AG09309 (cell line): ENCODE measurements around the gene TMEM147.

Experiments used
- DNase-seq: peaks from one replicate; pipeline ENCODE4 v3.0.0-alpha.2; 2010; ENCODE audit warnings: low read depth
- H3K4me3 ChIP-seq: 2 replicates; pipeline ENCODE4 v1.5.1; 2011; ENCODE audit warnings: mild to moderate bottlenecking, low read depth, low read length, moderate library complexity; ENCODE audit not compliant: control insufficient read depth
- TF ChIP-seq, protein P1 (sequence below): IDR thresholded peaks from 2 replicates; pipeline ENCODE4 v1.5.1; 2011; ENCODE audit warnings: mild to moderate bottlenecking, low read depth, low read length, inconsistent platforms; ENCODE audit not compliant: insufficient read depth, control insufficient read depth; ENCODE audit errors: missing control alignments

TMEM147 gene

DNA sequence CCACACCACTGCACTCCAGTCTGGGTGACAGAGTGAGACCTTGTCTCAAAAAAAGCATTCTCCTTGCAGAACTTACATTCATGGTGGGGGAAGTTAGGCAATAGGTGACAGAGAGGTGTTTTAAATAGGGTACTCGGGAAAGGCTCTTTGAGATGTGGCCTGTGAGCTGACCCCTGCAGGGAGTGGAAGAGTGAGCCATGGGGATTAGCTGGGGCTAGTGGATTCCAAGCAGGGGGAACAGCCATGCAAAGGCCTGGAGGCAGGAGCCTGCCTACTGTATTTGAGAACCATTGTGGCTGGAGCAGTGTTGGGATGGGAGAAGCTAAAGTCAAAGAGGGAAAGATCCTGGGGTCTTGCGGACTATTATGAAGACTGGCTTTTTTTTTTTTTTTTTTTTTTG lies 28.1 kb upstream of the TMEM147 start:
- no peak for DNase-seq
- TF ChIP-seq, protein P1, sequence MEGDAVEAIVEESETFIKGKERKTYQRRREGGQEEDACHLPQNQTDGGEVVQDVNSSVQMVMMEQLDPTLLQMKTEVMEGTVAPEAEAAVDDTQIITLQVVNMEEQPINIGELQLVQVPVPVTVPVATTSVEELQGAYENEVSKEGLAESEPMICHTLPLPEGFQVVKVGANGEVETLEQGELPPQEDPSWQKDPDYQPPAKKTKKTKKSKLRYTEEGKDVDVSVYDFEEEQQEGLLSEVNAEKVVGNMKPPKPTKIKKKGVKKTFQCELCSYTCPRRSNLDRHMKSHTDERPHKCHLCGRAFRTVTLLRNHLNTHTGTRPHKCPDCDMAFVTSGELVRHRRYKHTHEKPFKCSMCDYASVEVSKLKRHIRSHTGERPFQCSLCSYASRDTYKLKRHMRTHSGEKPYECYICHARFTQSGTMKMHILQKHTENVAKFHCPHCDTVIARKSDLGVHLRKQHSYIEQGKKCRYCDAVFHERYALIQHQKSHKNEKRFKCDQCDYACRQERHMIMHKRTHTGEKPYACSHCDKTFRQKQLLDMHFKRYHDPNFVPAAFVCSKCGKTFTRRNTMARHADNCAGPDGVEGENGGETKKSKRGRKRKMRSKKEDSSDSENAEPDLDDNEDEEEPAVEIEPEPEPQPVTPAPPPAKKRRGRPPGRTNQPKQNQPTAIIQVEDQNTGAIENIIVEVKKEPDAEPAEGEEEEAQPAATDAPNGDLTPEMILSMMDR = no peak
- no peak overlapping the region for H3K4me3 ChIP-seq

DNA sequence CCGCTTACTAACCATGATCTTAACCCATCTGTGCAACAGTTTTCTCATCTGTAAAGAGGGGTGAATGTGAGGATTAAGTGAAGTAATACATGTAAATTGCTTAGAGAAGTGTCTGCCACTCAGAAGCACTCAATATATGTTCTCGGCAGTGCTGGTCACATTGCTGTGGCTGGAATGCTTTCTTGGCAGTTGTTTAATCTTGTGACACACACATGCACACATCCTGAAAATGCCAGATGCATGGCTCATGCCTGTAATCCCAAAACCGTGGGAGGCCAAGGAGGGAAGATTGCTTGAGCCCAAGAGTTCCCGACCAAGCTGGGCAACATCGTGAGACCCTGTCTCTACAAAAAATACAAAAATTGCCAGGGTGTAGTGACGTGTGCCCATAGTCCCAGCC lies 27.1 kb upstream of the TMEM147 start:
- DNase-seq = peak; percentile 84
- no peak overlapping the region for H3K4me3 ChIP-seq
- TF ChIP-seq, protein P1 = no peak

DNA sequence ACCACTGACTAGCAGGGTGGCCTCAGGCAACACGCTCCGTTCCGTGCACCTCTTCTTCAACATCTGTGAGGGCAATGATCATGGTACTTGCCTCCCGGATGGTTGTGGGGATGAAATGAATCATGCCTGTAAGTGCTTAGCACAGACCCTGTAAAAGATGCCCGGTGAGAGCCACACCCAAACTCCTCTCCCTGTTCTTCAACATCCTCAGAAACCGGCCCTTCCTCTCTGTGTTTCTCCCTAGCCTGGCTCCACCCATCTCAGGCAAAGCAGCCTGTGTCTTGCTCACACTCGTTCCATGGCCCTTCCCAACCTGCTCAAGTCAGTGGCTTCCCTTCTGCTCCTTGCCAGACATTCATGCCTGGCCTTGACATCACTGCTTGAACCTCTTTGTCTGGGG lies 26.1 kb upstream of the TMEM147 start:
- no peak overlapping the region for H3K4me3 ChIP-seq
- peak; percentile 28 for DNase-seq
- TF ChIP-seq, protein P1 = no peak

DNA sequence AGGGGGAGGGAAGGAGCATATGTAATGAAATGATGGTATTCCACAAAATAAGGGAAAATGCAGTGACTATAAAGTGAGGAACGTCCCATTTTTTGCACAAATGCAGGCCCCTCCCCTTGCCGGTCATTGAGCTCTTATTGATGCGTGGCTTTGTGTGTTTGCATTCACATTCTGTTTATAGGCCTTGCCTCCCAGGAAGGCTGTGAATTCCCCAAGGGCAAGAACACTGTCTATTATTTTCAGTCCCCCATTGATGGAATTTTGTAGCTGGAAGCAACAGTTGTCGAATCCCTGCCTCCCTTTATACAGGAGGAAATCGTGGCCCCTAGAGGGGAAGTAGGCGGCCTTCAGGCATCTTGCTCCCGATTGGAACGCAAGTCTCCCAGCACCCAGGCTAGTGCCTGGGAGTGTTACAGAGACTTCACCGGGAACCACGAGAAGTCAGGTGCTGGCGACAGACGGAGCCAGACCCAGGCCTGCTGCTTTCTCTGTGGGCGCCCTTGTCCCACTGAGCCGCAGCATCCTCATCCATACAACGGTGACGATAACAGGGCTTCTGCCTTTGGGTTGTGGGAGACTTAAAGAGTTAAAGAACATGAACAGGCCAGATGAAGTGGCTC lies 24.2 kb upstream of the TMEM147 start:
- H3K4me3 ChIP-seq = no peak overlapping the region
- no peak for DNase-seq
- TF ChIP-seq, protein P1 = no peak

DNA sequence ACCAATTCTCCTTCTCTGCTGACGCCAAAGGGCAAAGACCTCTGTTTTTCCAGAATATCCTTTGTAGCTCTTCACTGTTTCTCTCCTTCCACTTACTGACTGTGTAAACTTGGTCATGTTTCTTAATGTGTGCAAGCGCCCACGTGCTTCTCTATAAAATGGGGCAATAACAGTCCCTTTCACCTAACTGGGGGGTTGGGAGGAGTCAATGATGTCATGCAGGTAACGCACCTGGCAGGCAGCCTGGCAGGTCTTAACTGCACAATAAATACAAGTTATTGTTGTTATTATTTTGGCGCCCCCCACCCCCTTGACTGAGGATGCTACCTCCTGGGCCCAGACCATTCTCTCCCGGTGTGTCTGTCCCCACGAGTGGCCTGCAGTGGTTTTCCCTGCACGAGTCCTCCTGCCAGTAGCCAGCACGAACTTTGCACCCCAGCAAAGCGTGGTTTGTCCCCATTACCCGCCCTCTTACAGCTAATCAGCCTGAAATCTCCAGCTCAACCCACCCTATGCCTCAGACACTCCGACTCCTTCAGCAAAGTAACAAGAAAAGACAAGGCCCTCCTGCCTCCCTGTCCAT lies 22.6 kb upstream of the TMEM147 start:
- TF ChIP-seq, protein P1 = no peak
- DNase-seq = no peak
- H3K4me3 ChIP-seq = no peak overlapping the region

DNA sequence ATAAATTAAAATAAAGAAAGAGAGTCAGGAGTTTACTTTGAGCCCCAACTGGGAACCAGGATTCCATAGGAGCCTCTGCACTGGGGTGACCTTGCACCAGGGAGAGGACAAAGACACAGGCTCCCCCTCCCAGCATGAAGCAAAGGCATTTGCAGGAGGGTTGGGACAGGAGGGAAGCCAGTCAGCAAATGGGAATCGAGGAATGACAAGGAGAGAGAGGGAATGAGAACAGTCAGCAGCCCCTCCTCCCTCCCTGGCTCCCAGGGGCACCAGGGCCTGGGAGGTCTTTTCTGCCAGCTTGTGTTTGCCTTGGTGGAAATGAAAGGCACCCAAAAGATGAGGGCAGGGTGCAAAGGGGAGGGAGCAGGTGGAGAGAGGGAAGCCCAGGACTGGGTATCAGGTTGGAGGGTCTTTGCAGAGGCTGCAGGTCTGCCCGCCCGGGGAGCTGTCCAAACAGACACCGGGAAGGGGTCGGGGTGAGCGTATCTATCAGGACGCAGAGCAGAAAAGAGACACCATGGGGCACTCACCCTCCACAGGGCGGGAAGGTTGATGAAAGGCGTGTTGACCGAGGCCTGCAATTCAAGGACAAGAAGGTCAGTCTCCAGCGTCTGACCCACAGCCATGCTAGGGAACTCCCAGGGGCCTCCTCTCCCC lies 21.1 kb upstream of the TMEM147 start:
- no peak for DNase-seq
- TF ChIP-seq, protein P1 = no peak
- H3K4me3 ChIP-seq = no peak overlapping the region
